Activated CD4-positive, alpha-beta T cell treated with anti-CD3 and anti-CD28 coated beads for 24 hours (primary cell): Measurements from ENCODE around the gene CPB2.

Experiments used
- DNase-seq, 2 donors: peaks; one replicate each; pipeline ENCODE4 v3.0.0-alpha.2; 2020; ENCODE audit warnings: low read depth in 2 of 2

CPB2 gene, protein sequence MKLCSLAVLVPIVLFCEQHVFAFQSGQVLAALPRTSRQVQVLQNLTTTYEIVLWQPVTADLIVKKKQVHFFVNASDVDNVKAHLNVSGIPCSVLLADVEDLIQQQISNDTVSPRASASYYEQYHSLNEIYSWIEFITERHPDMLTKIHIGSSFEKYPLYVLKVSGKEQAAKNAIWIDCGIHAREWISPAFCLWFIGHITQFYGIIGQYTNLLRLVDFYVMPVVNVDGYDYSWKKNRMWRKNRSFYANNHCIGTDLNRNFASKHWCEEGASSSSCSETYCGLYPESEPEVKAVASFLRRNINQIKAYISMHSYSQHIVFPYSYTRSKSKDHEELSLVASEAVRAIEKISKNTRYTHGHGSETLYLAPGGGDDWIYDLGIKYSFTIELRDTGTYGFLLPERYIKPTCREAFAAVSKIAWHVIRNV

DNA sequence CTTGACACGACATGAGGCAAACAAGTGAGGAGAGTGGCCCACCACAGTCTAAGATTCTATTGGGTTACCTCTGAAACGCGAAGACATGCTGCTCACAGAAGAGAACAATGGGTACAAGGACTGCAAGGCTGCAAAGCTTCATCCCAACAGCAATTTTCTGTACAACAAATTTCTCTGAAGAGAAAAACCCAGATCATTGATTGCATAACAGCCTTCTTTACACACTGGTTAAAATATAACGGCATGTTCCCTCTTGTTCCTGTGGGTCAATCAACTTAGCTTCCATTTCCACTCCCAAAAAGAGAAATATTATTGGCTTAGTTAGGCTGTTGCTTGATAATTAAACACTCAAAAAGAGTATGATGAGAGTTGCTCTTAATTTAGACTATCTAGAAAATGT lies at the start of gene CPB2:
CPB2 (minus strand) TSS at position 166 of the 400 bp plus-strand sequence; CDS start at position 142, 24 bp downstream.
- DNase-seq, result no peak

DNA sequence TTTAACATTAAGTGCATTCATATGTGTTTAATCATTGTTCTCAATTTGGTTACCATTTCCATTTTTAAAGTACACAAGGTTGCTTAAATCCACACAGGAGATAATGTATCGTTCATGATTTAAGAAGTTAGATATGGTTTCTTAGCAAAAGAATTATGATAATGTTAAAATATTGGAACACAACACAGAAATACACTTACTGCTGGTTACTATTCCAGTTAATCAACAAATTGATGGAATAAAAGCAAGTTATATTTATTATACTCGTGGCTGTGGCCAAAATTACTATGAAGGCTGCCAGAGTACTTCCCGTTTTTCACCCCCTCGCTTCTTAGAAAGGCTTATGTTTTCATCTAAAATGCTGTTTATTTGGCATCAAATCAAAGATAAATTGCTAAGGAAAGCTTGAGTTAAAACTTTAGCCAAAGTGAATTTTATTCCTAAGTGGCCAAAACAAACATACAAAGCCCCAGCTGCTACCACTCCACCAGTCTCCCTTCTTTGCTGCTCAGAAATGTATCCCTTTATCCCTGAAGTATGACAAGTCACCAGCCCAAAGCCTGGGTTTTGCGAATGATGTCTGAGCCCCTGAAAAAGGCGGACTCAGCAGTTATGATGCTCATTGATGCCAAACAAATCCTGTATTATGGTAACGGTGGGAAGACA lies 49.4 kb upstream of the CPB2 start:
- DNase-seq, result no peak

DNA sequence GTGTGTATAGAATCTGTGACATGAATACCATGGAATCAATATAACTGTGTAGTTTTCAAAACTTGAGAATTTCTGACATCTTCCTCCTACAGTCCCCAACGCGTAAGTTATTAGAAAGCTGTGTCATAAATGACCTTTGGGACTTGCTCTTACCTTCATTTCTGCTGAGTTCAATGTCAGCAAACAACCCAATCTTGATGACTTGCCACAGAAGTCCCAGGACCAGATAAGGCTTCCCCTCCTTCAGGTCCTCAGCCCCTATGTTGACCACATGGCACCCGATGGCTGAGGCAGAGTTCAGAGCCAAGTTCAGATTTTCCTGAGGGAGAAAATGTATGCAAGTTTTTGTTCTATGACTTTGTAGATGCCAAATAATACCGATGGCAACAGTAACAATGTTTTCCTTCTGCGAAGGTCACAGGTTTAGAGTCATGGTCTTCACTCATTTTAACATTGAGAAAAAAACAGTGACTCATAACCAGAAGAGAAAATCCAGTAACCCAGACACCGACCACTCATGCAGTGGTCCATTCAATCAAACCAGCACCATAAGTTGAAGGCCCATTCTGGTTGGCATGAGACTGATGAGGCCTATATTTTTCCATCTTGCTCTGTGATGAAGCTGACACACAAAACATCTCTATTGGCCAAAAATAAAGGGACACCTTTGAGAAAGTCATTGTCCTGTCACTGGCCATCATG lies 47.9 kb upstream of the CPB2 start:
- no peak for DNase-seq

DNA sequence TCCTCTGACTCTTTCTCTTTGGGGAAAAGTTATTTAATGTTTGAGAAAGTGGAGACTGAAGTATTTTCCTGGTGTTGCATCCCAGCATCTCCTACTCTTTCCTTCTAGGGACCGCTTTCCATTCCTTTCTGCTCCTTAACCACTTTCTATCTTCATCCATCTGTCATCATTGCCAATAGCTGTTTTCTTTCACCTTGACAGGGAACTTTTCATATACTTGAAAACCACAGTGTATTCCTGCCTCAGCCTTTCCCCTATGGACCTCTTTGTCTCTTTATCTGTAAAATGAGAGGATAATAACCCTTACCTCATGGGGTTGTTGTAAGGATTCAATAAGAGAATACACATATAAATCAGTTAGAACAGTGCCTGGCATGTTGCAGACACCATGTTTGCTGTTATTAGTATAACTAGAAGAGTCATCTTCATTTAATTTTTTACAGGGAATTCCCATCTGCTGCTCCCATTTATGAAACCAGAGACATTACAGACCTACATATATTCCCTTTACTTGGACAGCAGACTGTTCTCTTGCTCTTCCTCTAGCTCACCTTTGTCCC lies 45.4 kb upstream of the CPB2 start:
- DNase-seq, result no peak

DNA sequence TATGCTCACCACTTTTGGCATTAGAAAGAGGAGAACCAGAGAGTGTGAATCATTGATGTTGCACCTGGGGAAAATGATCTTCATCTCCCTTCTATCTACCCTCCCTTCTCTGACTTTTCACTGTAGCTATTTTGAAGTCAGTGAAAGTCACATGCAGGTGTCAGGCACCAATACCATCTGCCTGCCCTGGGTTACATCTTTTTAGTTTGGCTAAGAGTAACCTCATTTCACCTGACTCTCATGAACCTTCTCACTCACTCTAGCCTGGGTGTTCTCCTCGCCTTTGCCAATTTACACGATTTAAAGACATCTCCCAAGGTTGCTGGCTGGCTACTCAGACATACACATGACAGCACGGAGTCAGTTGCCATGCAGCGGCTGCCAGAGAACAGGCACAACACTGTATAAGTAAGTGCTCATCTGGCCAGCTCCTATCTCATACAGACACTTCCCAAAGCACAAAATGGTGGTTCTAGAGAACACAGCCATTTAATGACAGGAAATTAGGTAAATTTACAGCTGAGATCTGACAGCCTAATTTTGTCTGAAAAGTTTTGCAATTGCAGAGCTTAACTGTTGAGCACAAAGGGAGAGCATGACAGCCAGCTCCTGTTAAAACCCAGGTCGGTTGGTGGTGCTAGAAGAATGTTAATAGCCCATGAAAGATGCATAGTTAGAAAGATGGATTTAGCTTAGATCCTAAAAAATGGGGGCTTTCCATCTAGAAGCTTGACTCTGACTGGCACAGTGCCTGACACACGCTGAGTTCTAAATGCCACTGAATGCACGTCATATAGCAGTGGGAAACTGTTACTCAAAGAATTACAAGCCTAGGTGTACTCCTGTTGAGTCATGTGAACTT lies 44.7 kb upstream of the CPB2 start:
- DNase-seq, result no peak

DNA sequence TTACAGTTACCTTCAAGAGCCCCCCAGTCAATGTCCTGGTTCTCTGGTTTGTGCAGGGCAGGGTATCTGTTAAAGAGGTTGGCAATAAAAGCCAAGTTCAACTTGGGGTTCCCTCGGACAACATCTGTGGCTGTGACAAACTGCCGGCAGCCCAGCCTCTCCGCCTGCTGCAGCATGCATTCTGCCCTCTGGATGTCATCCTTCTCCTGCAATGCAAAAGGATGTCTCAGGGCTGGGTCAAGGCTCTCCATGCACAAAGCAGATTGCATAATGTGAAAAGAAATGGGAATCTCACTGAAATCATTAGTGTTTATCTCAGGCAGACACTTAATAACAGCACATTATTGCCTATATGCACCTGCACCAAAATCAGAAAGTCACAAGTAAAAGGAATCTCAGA lies 42.1 kb upstream of the CPB2 start:
- DNase-seq, result no peak

DNA sequence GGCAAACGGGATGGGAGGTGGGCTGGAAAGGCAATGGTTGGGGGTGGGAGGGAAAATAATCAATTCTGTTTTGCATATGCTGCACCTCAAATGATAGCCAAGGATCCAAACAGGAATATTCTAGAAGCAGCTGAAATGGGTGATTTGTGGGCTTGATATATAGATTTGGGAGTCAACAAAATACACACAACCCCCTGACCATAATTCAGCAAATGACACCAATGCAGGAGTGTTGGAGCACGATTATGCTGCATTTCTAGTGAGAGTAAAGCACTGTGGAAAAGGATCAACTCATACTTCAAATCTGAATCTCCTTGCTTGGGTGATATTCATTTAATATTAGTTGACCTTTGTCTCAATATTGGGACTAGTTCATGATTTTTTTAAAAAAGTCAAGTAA lies 41.1 kb upstream of the CPB2 start:
- no peak for DNase-seq

DNA sequence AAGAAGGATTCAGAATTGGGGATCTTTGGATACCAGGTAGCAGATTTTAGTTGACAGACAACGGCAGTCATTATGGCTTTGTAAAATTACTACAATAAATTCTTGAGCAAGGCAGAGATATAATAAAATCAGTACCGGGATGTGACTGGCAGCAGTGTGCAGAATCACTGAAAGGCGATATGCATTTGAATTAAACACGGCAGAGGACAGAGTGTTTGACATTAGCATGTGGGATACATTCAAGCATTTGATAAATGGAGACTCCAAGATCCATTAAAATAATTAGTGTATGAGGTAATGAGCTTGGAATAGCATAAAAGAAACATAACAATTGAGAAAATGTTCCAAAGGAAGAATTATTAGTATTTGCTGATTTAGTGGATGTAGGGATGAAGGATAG lies 40.3 kb upstream of the CPB2 start:
- no peak for DNase-seq

DNA sequence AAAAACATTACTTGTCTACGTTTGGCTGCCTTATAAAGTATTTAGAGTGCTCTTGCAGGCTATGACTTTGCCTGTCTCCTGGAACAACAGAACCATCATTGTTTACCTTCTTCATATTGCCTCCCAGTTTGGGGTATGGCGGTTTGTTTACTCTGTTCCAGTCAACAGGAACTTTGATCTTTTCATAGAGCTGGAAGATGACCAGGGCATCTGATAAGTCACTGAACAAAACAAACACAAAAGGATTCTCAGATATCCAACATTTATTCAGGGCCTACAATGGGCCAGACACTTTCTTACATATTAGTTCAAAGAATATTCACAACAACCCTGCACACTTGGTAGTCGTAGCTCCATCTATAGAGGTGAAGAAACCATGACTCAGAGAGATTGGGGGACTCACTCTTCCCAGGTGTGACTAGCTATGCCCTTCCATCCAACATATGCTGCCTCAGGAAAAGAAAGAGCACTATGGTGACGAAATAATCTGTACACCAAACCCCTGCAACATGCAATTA lies 38.4 kb upstream of the CPB2 start:
- DNase-seq, result no peak

DNA sequence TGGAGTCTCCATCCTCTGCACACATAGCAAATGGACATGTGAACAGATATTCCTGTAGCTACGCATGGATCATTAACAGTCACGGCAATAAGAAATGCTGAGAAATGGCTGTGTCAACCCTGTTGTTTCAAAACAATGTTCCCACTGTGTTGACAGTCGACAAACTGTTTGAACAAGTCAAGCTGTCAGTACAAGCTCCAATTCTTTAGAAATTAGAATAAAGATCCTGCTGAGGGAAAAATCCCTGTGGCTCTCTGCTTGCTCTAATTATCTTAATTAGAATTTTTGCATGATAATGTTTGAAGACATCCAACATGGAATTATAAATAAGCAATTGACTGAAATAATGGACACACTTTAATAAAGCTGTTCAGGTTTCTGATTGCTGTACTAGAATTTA lies 37.9 kb upstream of the CPB2 start:
- DNase-seq, result no peak

DNA sequence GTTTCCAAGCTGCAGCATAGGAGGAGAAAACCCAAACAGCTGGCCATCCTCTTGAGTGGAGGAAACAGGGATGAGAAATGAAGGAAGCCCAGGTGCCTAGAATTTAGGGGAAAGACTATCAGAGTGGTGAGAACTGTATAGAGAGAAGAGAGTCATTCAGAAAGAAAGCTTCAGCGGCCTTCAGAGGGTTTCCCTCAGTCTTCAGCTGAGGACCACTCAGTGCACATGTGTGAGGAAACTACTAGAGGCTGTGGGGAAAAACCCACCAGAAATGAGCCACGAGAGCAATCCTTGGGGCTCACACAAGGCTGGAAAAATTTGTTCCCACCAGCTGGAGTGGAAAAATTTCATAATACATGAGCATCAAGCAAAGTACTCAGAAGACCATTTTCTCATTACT lies 35.2 kb upstream of the CPB2 start:
- DNase-seq, result no peak

DNA sequence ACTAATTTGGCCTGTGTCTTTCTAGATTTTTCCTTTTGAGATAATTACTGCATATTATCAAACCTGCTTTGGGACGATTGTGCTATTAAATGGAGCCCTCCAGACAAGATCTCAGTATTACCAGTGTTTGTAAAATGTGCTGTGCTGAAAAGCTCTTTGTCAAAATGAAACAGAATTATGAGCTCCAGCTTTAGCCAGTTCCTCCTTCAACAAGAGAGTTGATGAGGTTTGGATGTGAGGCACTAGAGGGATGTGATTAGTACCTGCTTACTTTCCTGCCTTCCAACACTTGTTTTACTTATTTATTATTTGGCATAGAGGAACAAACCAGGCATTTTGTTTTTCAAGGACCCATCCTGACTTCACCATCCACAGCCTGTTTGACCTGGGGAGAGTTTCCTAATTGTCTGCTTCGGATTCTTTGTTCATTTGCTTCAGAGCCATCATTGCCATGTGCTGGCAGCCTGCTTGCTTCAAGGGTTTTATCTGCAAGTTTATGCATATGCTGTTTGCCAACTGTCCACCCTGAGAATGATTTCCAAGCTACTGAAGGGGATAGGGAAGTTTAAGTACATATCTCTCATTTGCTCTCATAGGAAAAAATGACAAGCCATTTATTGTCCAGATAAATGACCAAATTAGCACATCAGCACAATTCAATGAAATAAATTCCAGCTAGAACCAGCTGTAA lies 32.9 kb upstream of the CPB2 start:
- DNase-seq, result no peak

DNA sequence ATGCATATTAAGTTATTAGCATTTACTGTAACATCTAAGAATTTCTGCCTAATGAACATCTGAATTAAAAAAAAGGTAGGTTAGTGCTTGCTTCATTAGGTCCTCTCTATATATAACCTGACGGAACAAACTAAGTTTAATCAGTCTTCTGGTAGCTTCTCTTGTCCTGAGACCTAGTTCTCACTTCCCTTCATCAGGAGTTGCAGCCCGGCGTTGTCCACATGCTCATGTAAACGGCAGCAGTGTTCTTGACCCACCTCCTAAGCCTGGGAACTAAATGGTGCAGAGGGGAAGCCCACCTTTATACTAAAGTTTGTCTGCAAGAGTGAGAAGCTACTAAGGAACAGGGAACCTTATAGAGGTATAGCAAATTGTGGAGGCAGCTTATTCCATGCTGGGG lies 31.9 kb upstream of the CPB2 start:
- no peak for DNase-seq

DNA sequence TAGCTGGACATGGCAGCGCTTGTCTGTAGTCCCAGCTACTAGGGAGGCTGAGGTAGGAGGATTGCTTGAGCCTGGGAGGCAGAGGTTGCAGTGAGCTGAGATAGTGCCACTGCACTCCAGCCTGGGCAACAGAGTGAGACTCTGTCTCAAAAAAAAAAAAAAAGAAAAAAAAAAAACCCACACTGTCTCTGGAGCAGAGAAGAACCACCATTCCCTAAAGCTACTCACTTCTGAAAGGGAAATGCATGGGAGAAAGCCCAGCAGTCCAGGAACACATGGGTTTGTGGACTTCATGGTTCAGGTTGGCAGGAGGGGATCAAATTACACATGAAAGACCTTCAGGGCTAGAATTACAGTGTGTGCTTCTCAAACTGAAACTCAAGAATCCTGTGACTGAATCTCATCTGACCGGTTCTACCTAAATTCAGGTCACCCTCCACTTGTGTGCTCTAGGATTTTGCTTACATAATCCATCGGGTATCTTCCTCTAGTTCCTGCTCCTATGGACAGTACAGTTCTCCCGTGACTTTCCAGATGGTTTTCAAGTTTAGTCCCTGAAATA lies 30.2 kb upstream of the CPB2 start:
- DNase-seq, result no peak

DNA sequence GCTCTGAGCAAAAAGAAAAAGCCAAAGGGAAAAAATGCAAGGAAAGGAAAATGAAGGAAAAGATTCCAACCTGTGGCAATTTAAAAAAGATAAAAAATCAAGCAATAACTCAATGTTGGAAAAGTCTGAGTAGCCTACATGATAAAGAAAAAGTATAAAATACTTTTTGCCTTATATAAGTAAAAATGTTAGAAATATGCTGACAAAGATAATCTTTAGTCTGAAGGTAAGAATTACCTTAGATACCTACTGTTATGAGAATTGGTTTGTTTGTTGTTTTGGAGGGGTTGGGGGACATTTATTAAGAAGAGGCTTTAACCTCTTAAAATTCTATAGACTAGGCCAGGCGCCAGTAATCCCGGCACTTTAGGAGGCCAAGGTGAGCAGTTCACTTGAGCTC lies 29.7 kb upstream of the CPB2 start:
- no peak for DNase-seq

DNA sequence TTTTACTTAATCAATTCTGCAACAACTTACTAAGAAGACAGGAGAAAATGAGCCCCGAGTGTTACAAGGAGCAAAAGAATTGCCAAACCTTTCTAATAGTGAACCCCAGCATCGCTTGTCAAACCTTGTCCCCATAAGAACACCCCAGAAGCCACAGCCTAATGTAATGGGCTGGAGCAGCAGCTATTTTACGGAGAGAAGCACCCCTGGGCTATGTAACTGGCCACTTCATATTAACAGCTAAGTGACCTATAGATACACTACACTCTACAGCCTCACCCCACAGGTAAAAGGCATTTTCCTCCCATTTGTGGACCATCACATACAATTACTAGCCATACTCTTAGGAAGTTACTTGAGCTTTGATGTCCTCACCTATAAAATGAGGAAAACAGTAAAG lies 27.3 kb upstream of the CPB2 start:
- no peak for DNase-seq

DNA sequence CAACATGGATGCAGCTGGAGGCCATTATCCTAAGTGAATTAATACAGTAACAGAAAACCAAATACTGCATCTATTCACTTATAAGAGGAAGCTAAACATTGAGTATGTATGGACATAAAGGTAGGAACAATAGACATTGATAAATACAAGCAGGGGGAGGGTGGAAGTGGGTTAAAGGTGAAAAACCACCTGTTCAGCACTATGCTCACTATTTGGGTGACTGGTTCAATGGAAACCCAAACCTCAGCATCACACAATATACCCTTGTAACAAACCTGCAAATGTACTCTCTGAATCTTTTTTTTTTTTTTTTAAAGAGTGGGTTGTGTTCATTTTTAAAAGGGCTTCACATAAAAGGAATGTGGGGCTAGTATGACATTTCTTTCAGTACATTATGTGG lies 26.9 kb upstream of the CPB2 start:
- no peak for DNase-seq

DNA sequence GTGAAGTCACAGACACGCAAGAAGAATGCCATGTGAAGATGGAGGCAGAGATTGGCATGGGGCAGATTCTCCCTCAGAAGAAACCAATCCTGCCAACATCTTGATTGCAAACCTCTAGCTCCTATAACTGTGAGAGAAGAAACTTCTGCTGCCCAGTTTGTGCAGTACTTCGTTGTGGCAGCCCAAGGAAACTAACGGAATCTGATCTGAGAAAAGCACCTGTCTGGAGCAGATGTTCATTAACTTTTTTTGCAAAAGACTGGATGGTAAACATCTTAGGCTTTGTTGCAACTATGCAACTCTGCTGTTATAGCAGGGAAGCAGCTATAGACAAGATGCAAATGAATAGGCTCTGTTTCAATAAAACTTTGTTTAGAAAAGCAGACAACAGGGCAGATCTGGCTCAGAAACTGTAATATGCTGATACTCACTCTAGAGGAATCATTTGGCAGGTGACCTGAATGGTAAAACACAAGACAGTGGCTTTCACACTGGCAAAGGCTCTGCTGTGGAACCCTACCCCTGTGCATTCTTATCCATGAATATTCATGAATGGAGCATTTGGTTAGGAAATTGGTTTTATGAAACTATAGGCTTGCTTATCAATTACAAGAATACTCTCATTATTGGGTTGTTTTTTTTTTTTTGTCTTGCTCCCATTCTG lies 25.3 kb upstream of the CPB2 start:
- DNase-seq, result no peak

DNA sequence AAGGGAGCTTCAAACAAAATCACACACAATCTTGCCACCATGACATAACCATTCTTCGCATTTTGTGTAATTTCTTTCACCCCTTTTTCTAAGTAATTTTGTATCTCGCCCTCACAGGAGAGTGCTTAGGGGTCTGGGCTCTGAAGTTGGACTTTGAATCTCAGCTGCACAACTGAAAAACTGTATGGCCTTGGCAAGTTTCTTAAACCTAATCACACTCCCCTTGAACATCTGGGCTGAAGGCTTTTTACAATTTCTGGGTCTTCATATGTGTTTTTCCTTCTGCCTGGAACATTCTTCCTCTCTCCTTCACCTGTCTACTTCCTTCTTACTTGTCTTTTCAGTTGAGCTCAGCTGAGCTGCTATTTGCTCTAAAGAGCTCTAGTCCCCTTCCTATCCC lies 24.3 kb upstream of the CPB2 start:
- DNase-seq, result no peak
